ENCODE measurements around the gene GNG7.

- TF ChIP-seq EZH2phosphoT487 (IDR thresholded peaks at IDR 0.05; ENCODE audit: borderline replicate concordance) (no peak), CTCF (conservative IDR thresholded peaks at IDR 0.05; ENCODE audit: low read length) (no peak)
Measured at GRCh38 chr19:2575734-2576481, 126.6 kb downstream of the GNG7 start.
